Thyroid gland (tissue), 4 donors: ENCODE results near the gene GIMAP1.

Source experiments
- CTCF ChIP-seq, 6 experiments: fragments of 200-600 bp in 3 of 6; fragments of 450-650 bp in 3 of 6; sonication (generic) in 3 of 6; IDR thresholded peaks; one replicate each; pipeline ENCODE4 v1.5.1; 2016 to 2019; ENCODE audit warnings: antibody characterized with exemption in 6 of 6, mild to moderate bottlenecking in 2 of 6, inconsistent platforms in 1 of 6, moderate library complexity in 1 of 6
- POLR2A ChIP-seq, 2 donors: fragments of 450-650 bp; IDR thresholded peaks; one replicate each; pipeline ENCODE4 v1.6.1; 2017; ENCODE audit warnings: antibody characterized with exemption in 2 of 2, mild to moderate bottlenecking in 2 of 2, moderate library complexity in 1 of 2

DNA sequence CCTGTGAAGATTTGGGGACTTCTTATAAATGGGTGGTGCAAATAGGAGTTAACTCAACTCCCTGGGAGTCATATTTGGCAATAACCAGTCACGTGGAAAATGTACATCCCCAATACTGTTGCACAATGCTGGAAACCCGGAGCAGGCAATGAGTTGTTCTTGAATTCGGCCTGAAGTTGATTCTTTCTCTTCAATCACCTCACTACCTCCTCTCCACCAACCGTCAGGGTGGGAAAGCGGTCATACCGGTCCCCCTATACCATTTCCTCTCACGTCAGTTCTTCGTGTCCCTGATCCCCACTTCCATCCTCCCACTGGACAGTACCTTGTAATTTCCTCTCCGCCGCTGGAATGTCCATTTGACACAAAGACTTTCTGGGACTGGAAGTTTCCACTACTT lies 23.6 kb downstream of the GIMAP1 start:
- no peak for TF ChIP-seq CTCF (IDR thresholded peaks at IDR 0.05)
- TF ChIP-seq POLR2A (IDR thresholded peaks at IDR 0.05), result no peak
